ENCODE results near the gene MGMT.

The MGMT gene

GRCh38 chr10:129652521-129653201 lies 185.6 kb downstream of the MGMT start:
- H3K27ac ChIP-seq, result no peak overlapping the region
- TF ChIP-seq ZFX (IDR thresholded peaks at IDR 0.05; ENCODE audit: borderline replicate concordance) (no peak), CTCF (IDR thresholded peaks at IDR 0.05) (no peak)

DNA sequence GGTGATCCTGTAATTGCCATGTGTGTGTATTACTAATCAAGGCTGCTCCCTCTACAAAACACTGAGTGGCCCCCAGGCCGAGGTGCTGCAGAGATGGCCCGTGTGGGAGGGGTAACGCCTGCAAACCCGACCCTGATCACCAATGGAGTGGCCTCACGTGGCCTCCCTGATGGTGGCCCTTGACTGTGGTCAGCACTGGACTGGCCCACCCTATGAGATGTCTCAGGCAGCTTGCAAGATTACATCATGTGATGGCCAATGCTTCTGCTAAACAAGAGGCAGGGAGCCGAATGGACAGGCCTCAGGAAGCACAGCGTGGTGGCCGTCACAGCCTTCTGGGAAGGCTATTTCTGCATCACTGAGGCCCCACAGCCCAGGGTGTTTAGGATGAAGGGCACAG lies 186.4 kb downstream of the MGMT start:
- TF ChIP-seq ZFX (IDR thresholded peaks at IDR 0.05; ENCODE audit: borderline replicate concordance) (no peak), CTCF (IDR thresholded peaks at IDR 0.05) (no peak)
- H3K27ac ChIP-seq, result no peak overlapping the region

DNA sequence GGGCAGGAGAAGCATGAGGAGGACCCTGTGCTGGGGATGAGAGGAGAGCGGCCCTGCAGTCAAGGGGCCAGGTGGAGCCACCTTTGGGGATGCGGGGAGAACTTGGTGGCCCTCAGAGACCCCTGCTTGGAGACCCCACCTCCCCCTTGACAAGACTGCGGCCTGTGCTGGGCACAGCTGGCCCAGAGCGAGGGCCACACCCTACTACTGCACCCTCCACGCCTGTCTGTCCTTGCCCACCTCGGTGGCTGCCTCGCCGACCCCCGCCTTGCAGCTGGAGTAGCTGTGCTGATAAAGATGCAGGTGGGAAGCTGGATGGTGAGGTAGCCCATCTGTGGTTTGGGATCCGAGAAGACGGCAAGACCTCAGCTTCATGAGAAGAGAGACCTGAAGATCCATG lies 186.8 kb downstream of the MGMT start:
- no peak for TF ChIP-seq CTCF (IDR thresholded peaks at IDR 0.05)
- TF ChIP-seq ZFX (IDR thresholded peaks at IDR 0.05; ENCODE audit: borderline replicate concordance), result no peak
- no peak overlapping the region for H3K27ac ChIP-seq

- TF ChIP-seq ZFX (IDR thresholded peaks at IDR 0.05; ENCODE audit: borderline replicate concordance), result no peak
- no peak for TF ChIP-seq CTCF (IDR thresholded peaks at IDR 0.05)
Observed at GRCh38 chr10:129654461-129654860, 187.4 kb downstream of the MGMT start.

GRCh38 chr10:129655007-129655678 lies 188.1 kb downstream of the MGMT start:
- no peak overlapping the region for H3K27ac ChIP-seq
- TF ChIP-seq CTCF (IDR thresholded peaks at IDR 0.05) (no peak), ZFX (IDR thresholded peaks at IDR 0.05; ENCODE audit: borderline replicate concordance) (no peak)

More at GRCh38 chr10:129654461-129654860, 187.4 kb downstream of the MGMT start:
- H3K27ac ChIP-seq, result no peak overlapping the region

DNA sequence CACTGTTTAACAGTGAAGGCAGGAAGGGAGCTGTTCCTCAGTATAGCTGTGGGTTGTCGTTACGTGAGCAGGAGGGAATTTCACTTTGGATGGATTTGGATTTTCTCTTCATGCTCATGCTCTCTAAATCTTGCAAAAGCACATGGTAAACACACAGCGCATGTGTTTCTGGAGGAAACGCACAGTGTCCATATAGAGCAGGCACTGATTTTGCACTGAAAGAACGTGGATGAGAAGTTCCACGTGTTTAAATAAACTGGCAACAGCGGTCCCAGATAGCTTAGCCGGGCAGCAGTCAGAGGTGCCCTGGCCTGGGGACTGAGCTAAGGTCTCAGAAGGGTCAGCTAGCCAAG lies 188.6 kb downstream of the MGMT start:
- TF ChIP-seq ZFX (IDR thresholded peaks at IDR 0.05; ENCODE audit: borderline replicate concordance) (no peak), CTCF (IDR thresholded peaks at IDR 0.05) (no peak)

DNA sequence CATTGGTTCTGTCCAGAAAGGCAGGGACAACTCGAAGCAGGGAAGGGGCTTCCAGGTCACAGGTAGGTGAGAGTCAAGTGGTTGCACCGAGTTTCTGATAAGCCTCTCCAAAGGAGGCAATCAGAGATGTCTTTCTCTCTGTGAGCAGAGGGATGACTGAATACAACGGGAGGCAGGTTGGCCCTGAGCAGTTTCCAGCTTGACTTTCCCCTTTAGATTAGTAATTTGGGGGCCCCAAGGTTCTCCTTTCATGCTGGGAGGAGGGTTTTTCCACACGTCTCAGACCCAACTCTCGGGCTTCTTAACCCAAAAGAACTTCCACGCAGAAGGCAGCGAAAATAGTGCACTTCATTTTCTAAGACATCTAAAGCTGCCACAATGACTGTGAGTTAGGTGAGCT lies 189.6 kb downstream of the MGMT start:
- no peak overlapping the region for H3K27ac ChIP-seq
- TF ChIP-seq ZFX (IDR thresholded peaks at IDR 0.05; ENCODE audit: borderline replicate concordance) (no peak), CTCF (IDR thresholded peaks at IDR 0.05) (no peak)

More for the DNA sequence above, 188.6 kb downstream of the MGMT start:
- H3K27ac ChIP-seq, result no peak overlapping the region

Measured in 22Rv1 (cell line).